B cell (primary cell): ENCODE data around the gene TSN. TPM values are rescaled to one million over a fixed set of nuclear protein-coding genes. Genes with fewer than 3 reads are reported as not detected.
"Not testable (repeated sequence)": the region's sequence is repeated elsewhere in the genome, so short reads cannot be mapped to it uniquely, and the experiment has no call there.

ENCODE experiments used
- ATAC-seq: fragments of 200-7000 bp; cut with Tn5 transposase; one replicate; pipeline ENCODE4 v1.10.0; 2021; ENCODE audit warnings: low read depth, mild to moderate bottlenecking, moderate number of reproducible peaks, moderate library complexity
- CTCF ChIA-PET: fragments of 350-600 bp; sonication (Branson Sonifier 250); formaldehyde crosslinking; loops from one replicate; lab custom pipeline; 2021; ENCODE audit warnings: antibody characterized with exemption, inconsistent platforms; lab: Charles Lee
- POLR2A ChIA-PET: fragments of 350-600 bp; sonication (Branson Sonifier 250); formaldehyde crosslinking; loops from one replicate; lab custom pipeline; 2021; ENCODE audit warnings: antibody characterized with exemption; lab: Charles Lee
- DNase-seq: peaks from one replicate; pipeline ENCODE4 v3.0.0; 2013
- H2AFZ ChIP-seq: 2 replicates; pipeline ENCODE4 v1.6.1; 2012; ENCODE audit warnings: mild to moderate bottlenecking, low read depth, low read length; ENCODE audit not compliant: insufficient read depth, poor library complexity, severe bottlenecking
- H3K27ac ChIP-seq, 2 donors: 1 replicate in 1 of 2; 2 replicates in 1 of 2; pipeline ENCODE4 v1.5.1; 2012 to 2013; ENCODE audit warnings: low read length in 2 of 2, mild to moderate bottlenecking in 2 of 2, moderate library complexity in 1 of 2
- H3K27me3 ChIP-seq, 4 experiments: fragments of 200-600 bp in 1 of 4; sonication (generic) in 1 of 4; replicated peaks in 1 of 4; 1 replicate in 2 of 4; 2 replicates in 2 of 4; pipeline versions ENCODE4 v1.6.1 to v1.7.0; 2013 to 2016; ENCODE audit warnings: low read length in 3 of 4, mild to moderate bottlenecking in 2 of 4, mixed read lengths in 1 of 4, moderate library complexity in 1 of 4; ENCODE audit not compliant: insufficient read depth in 4 of 4, control insufficient read depth in 3 of 4; ENCODE audit errors: control extremely low read depth in 1 of 4
- H3K36me3 ChIP-seq, 2 experiments: replicated peaks in 1 of 2; 1 replicate in 1 of 2; 2 replicates in 1 of 2; pipeline versions ENCODE4 v1.6.1 to v1.7.1; 2013; ENCODE audit warnings: low read length in 1 of 2; ENCODE audit not compliant: insufficient read depth in 2 of 2, control insufficient read depth in 1 of 2; ENCODE audit errors: control extremely low read depth in 1 of 2, extremely low read depth in 1 of 2
- H3K4me1 ChIP-seq, 2 donors: fragments of 200-600 bp in 1 of 2; sonication (generic) in 1 of 2; 1 replicate in 1 of 2; 2 replicates in 1 of 2; pipeline versions ENCODE4 v1.5.1 to v1.6.1; 2013 to 2017; ENCODE audit warnings: low read length in 2 of 2; ENCODE audit not compliant: control insufficient read depth in 2 of 2, insufficient read depth in 2 of 2
- H3K4me2 ChIP-seq: replicated peaks from 2 replicates; pipeline ENCODE3; 2012; ENCODE audit warnings: mild to moderate bottlenecking, low read depth, low read length; ENCODE audit not compliant: poor library complexity, severe bottlenecking
- H3K4me3 ChIP-seq, 5 experiments: fragments of 200-600 bp in 1 of 5; sonication (generic) in 1 of 5; 1 replicate in 3 of 5; 2 replicates in 2 of 5; pipeline versions ENCODE4 v1.5.1 to v1.7.0; 2011 to 2016; ENCODE audit warnings: low read length in 4 of 5, mild to moderate bottlenecking in 4 of 5, low read depth in 2 of 5, control low read depth in 1 of 5, moderate library complexity in 1 of 5; ENCODE audit not compliant: insufficient read depth in 1 of 5; ENCODE audit errors: control extremely low read depth in 1 of 5, extremely low read depth in 1 of 5
- H3K79me2 ChIP-seq: fragments of 200-600 bp; sonication (generic); one replicate; pipeline ENCODE4 v1.6.0; 2016; ENCODE audit warnings: low read length; ENCODE audit not compliant: control insufficient read depth, insufficient read depth
- H3K9ac ChIP-seq: fragments of 200-600 bp; sonication (generic); 2 replicates; pipeline ENCODE4 v1.6.1; 2017; ENCODE audit warnings: mild to moderate bottlenecking, low read length, moderate library complexity
- H3K9me3 ChIP-seq, 3 donors: one replicate each; pipeline versions ENCODE4 v1.6.1 to v1.7.1; 2013; ENCODE audit warnings: low read length in 2 of 3; ENCODE audit not compliant: control insufficient read depth in 2 of 3, insufficient read depth in 1 of 3; ENCODE audit errors: control extremely low read depth in 1 of 3
- H4K20me1 ChIP-seq: 2 replicates; pipeline ENCODE4 v1.6.0; 2012; ENCODE audit warnings: mild to moderate bottlenecking, low read length; ENCODE audit not compliant: insufficient read depth, control insufficient read depth, poor library complexity, severe bottlenecking
- H3K27ac Mint-ChIP-seq: one replicate; pipeline ENCODE4 v1.8.0; 2021; ENCODE audit warnings: mixed read lengths
- H3K27me3 Mint-ChIP-seq: one replicate; pipeline ENCODE4 v1.8.0; 2021; ENCODE audit warnings: mixed read lengths
- H3K4me1 Mint-ChIP-seq: one replicate; pipeline ENCODE4 v1.8.0; 2021; ENCODE audit warnings: mixed read lengths
- H3K4me3 Mint-ChIP-seq: one replicate; pipeline ENCODE4 v1.8.0; 2021; ENCODE audit warnings: mixed read lengths
- H3K9me3 Mint-ChIP-seq: one replicate; pipeline ENCODE4 v1.8.0; 2022; ENCODE audit warnings: mixed read lengths; ENCODE audit not compliant: insufficient read depth
- CTCF ChIP-seq: fragments of 200-600 bp; IDR thresholded peaks from one replicate; pipeline ENCODE4 v1.8.0; 2022; ENCODE audit warnings: antibody characterized with exemption, mild to moderate bottlenecking
- EZH2 ChIP-seq: IDR thresholded peaks from 2 replicates; pipeline ENCODE4 v1.6.1; 2012; ENCODE audit warnings: borderline replicate concordance, low read depth, mild to moderate bottlenecking, moderate library complexity, low read length; ENCODE audit not compliant: insufficient read depth, poor library complexity, severe bottlenecking
- WGBS: methylation state at CpG from one replicate; pipeline ENCODE4 v1.1.5; 2013; ENCODE audit warnings: missing lambda C conversion rate; ENCODE audit not compliant: insufficient coverage; 5-methylcytosine and 5-hydroxymethylcytosine counted together
- intact Hi-C: fragments of 100-400 bp; cut with micrococcal nuclease; formaldehyde crosslinking; loops from one replicate; pipeline ENCODE4 v1.10.0; 2022
- polyA plus RNA-seq: library from polyadenylated mRNA; depleted of rRNA; stranded (reverse); fragments of >200 nt; gene quantifications from 2 replicates; pipeline ENCODE4 v1.2.3, GENCODE V29; 2012
- total RNA-seq, 2 donors: library from RNA; stranded (reverse); fragments of 120-200 nt in 1 of 2; gene quantifications; 1 replicate in 1 of 2; 2 replicates in 1 of 2; pipeline versions ENCODE4 v1.2.3 to v1.2.4, GENCODE V29; 2013 to 2022

The TSN gene
- total and polyA plus RNA-seq, 2 donors (not counting 1 experiment from before 2014, with no cell fraction given): 10.8 to 43.4 TPM

DNA sequence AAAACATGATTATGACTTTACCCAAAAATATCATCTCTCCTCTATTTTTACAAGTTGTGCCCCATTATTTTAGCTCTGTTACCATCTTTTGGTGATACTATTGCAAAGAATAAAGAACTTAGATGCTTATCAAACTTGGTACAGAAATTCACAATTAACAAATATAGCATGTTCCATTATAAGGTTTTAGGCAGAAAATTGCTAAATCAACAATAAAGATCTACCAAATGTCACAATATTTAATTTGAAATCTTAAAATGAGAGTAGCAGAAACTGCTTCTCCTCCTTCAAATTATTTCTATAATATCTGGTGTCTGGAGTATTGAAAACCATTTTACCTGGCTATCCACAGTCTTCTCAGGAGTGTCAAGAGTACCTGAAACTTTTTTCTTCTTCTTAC is 27.5 kb upstream of the TSN start:
- no peak overlapping the region for H3K27ac ChIP-seq
- Mint-ChIP-seq H3K27me3 (no peaks in the 10 kb centered on the region), H3K9me3 (no peaks in the 10 kb centered on the region), H3K27ac (no peak overlapping the region), H3K4me1 (no peaks in the 10 kb centered on the region), H3K4me3 (no peak overlapping the region)
- H3K79me2 ChIP-seq: peaks cover 33% of the 10 kb centered on the region
- no peak for DNase-seq
- peaks cover 8 to 59% of the 10 kb centered on the region in 2 experiments for H3K36me3 ChIP-seq
- intact Hi-C loops: no loop called here
- ChIA-PET CTCF (no interaction called here), POLR2A (no interaction called here)
- H3K4me1 ChIP-seq: no peaks in the 10 kb centered on the region
- H3K4me2 ChIP-seq: no peak overlapping the region
- no peak overlapping the region for H3K9ac ChIP-seq
- no peak for TF ChIP-seq EZH2
- no peak for TF ChIP-seq CTCF
- ATAC-seq: no peak
- H2AFZ ChIP-seq: no peak overlapping the region
- H3K27me3 ChIP-seq: no peaks in the 10 kb centered on the region
- H3K4me3 ChIP-seq: no peak overlapping the region
- peaks cover 22% of the 10 kb centered on the region for H4K20me1 ChIP-seq
- no peaks in the 10 kb centered on the region for H3K9me3 ChIP-seq

GRCh38 chr2:121731366-121731765 is 24.1 kb upstream of the TSN start:
- Mint-ChIP-seq H3K4me3 (no peak overlapping the region), H3K27ac (no peak overlapping the region), H3K9me3 (no peaks in the 10 kb centered on the region), H3K27me3 (no peaks in the 10 kb centered on the region), H3K4me1 (peaks cover 14% of the 10 kb centered on the region)
- POLR2A ChIA-PET: no interaction called here
- Histone ChIP-seq H3K79me2 (peaks cover 60% of the 10 kb centered on the region), H3K27ac (no peak overlapping the region), H3K4me1 (peaks cover 11 to 12% of the 10 kb centered on the region in 2 donors), H4K20me1 (peaks cover 22% of the 10 kb centered on the region), H3K4me3 (no peak overlapping the region), H3K36me3 (peaks cover 7 to 68% of the 10 kb centered on the region in 2 experiments), H3K4me2 (no peak overlapping the region), H3K9ac (no peak overlapping the region), H3K9me3 (no peaks in the 10 kb centered on the region), H2AFZ (no peak overlapping the region), H3K27me3 (no peaks in the 10 kb centered on the region)
- CTCF ChIA-PET: interaction anchor here (1.6 kb wide), 1 partner anchor 10 kb away, joined by 3 read pairs; no protein-coding TSS in a partner anchor
- no peak for DNase-seq
- WGBS: 85% methylated on average over 6 of the region's 6 CpGs
- intact Hi-C loops: no loop called here
- TF ChIP-seq CTCF (no peak), EZH2 (no peak)
- ATAC-seq: no peak

DNA sequence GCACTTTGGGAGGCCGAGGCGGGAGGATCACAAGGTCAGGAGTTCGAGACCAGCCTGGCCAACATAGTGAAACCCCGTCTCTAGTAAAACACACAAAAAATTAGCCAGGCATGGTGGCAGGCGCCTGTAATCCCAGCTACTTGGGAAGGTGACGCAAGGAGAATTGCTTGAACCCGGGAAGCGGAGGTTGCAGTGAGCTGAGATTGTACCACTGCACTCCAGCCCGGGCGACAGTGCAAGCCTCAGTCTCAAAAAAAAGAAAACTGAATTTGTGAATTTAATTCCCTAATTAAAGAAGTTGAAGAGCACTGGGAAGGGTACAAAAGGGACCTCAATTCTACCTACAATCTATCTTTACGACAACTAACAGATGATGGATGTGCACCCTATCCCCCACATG is 20.9 kb upstream of the TSN start:
- H4K20me1 ChIP-seq: peaks cover 16% of the 10 kb centered on the region
- H3K27me3 ChIP-seq, H3K4me3 ChIP-seq, H2AFZ ChIP-seq, POLR2A ChIA-PET, H3K9me3 ChIP-seq, H3K27me3 Mint-ChIP-seq, ATAC-seq, H3K27ac Mint-ChIP-seq, H3K9ac ChIP-seq, DNase-seq, H3K9me3 Mint-ChIP-seq, H3K4me2 ChIP-seq, intact Hi-C loops, H3K27ac ChIP-seq: not testable (repeated sequence)
- peaks cover 4 to 39% of the 10 kb centered on the region in 2 experiments for H3K36me3 ChIP-seq
- H3K4me1 Mint-ChIP-seq: peaks cover 19% of the 10 kb centered on the region
- H3K4me1 ChIP-seq: peaks cover 14 to 20% of the 10 kb centered on the region in 2 donors
- H3K79me2 ChIP-seq: peaks cover 64% of the 10 kb centered on the region
- CTCF ChIA-PET: interaction anchor here (0.5 to 1.0 kb wide), 4 partner anchors 9 to 196 kb away, joined by 3 to 5 read pairs (median 4); no protein-coding TSS in a partner anchor
- peak overlapping the region; percentile 97 for H3K4me3 Mint-ChIP-seq
- WGBS: 97% methylated on average over 8 of the region's 11 CpGs
